Spinal cord (tissue), 10 donors: ENCODE results near the gene NAA38. TPM values are rescaled to one million over a fixed set of nuclear protein-coding genes. Genes with fewer than 3 reads are reported as not detected.

Experiments
- DNase-seq, 6 donors: peaks; one replicate each; pipeline versions ENCODE4 v3.0.0 to v3.0.0-alpha.2; 2013 to 2015; ENCODE audit warnings: low spot score in 6 of 6, low read depth in 4 of 6
- H3K27ac ChIP-seq: one replicate; pipeline ENCODE4 v1.5.1; 2013; ENCODE audit warnings: low read depth, low read length, control low read depth
- H3K27me3 ChIP-seq: one replicate; pipeline ENCODE4 v1.6.1; 2013; ENCODE audit warnings: low read length; ENCODE audit not compliant: control insufficient read depth, insufficient read depth
- H3K36me3 ChIP-seq: one replicate; pipeline ENCODE4 v1.6.1; 2013; ENCODE audit warnings: low read length; ENCODE audit not compliant: control insufficient read depth, insufficient read depth
- H3K4me1 ChIP-seq: one replicate; pipeline ENCODE4 v1.6.1; 2013; ENCODE audit warnings: low read length; ENCODE audit not compliant: control insufficient read depth, insufficient read depth
- H3K4me3 ChIP-seq: one replicate; pipeline ENCODE4 v1.5.1; 2013; ENCODE audit warnings: low read depth, low read length, control low read depth
- H3K9me3 ChIP-seq: one replicate; pipeline ENCODE4 v1.6.1; 2013; ENCODE audit warnings: low read length; ENCODE audit not compliant: control insufficient read depth, insufficient read depth
- WGBS: methylation state at CpG from one replicate; pipeline ENCODE4 v1.1.5; 2013; ENCODE audit warnings: missing lambda C conversion rate; ENCODE audit not compliant: insufficient coverage; 5-methylcytosine and 5-hydroxymethylcytosine counted together
- polyA plus RNA-seq, 2 donors: library from polyadenylated mRNA; unstranded; fragments of 120-200 nt; gene quantifications; one replicate each; pipeline ENCODE4 v1.2.1, GENCODE V29; 2013; ENCODE audit not compliant: insufficient read length in 2 of 2
- total RNA-seq, 2 donors: library from RNA; depleted of rRNA in 1 of 2; stranded (reverse); fragments of 120-200 nt in 1 of 2; fragments of >200 nt in 1 of 2; gene quantifications; one replicate each; pipeline versions ENCODE4 v1.2.3 to v1.2.4, GENCODE V29; 2013 to 2014
- donor health status: healthy.

The NAA38 gene
- total and polyA plus RNA-seq, 4 donors, result 46.4 to 167 (median 104) TPM

- no peaks in the 10 kb centered on the region for H3K9me3 ChIP-seq
- peaks cover 27% of the 10 kb centered on the region for H3K4me1 ChIP-seq
- H3K27ac ChIP-seq, result no peak overlapping the region
- no peaks in the 10 kb centered on the region for H3K36me3 ChIP-seq
- 75% methylated on average over 2 of the region's 7 CpGs for WGBS
- no peak for DNase-seq
- H3K27me3 ChIP-seq, result no peaks in the 10 kb centered on the region
- H3K4me3 ChIP-seq, result no peak overlapping the region
These were observed 26.1 kb downstream of the NAA38 start for GRCh38 chr17:7831233-7831632.

GRCh38 chr17:7830616-7831015 lies 26.7 kb downstream of the NAA38 start:
- Histone ChIP-seq H3K9me3 (no peaks in the 10 kb centered on the region), H3K27me3 (no peaks in the 10 kb centered on the region), H3K27ac (no peak overlapping the region), H3K4me1 (peaks cover 22% of the 10 kb centered on the region), H3K4me3 (no peak overlapping the region), H3K36me3 (no peaks in the 10 kb centered on the region)
- 83% methylated on average over 5 of the region's 8 CpGs for WGBS
- DNase-seq, result no peak

GRCh38 chr17:7825206-7825990 lies 32.0 kb downstream of the NAA38 start:
- DNase-seq, result peak in 2 of 6 donors; percentile 55 to 63
- Histone ChIP-seq H3K4me1 (no peaks in the 10 kb centered on the region), H3K27me3 (no peaks in the 10 kb centered on the region), H3K9me3 (no peaks in the 10 kb centered on the region), H3K36me3 (peaks cover 3% of the 10 kb centered on the region), H3K4me3 (no peak overlapping the region), H3K27ac (no peak overlapping the region)
- WGBS, result 44% methylated on average over 8 of the region's 12 CpGs

GRCh38 chr17:7824021-7824924 lies 33.1 kb downstream of the NAA38 start:
- WGBS, result 82% methylated on average over 9 of the region's 9 CpGs

GRCh38 chr17:7823581-7824001 lies 33.8 kb downstream of the NAA38 start:
- WGBS, result 76% methylated on average over 20 of the region's 20 CpGs
- peaks cover 5% of the 10 kb centered on the region for H3K36me3 ChIP-seq
- no peaks in the 10 kb centered on the region for H3K4me1 ChIP-seq
- H3K27ac ChIP-seq, result no peak overlapping the region
- H3K9me3 ChIP-seq, result no peaks in the 10 kb centered on the region
- no peaks in the 10 kb centered on the region for H3K27me3 ChIP-seq
- no peak for DNase-seq
- H3K4me3 ChIP-seq, result no peak overlapping the region

More at GRCh38 chr17:7824021-7824924, 33.1 kb downstream of the NAA38 start:
- DNase-seq, result no peak
- H3K27ac ChIP-seq, result no peak overlapping the region
- H3K9me3 ChIP-seq, result no peaks in the 10 kb centered on the region
- H3K4me1 ChIP-seq, result no peaks in the 10 kb centered on the region
- H3K4me3 ChIP-seq, result no peak overlapping the region
- H3K27me3 ChIP-seq, result no peaks in the 10 kb centered on the region
- H3K36me3 ChIP-seq, result peaks cover 3% of the 10 kb centered on the region

- DNase-seq, result no peak
- Histone ChIP-seq H3K4me1 (no peaks in the 10 kb centered on the region), H3K9me3 (no peaks in the 10 kb centered on the region)
These were observed 35.2 kb downstream of the NAA38 start for GRCh38 chr17:7822126-7822525.

GRCh38 chr17:7820231-7820630 lies 37.1 kb downstream of the NAA38 start:
- no peak overlapping the region for H3K4me3 ChIP-seq
- WGBS, result 75% methylated on average over 5 of the region's 5 CpGs
- H3K4me1 ChIP-seq, result no peaks in the 10 kb centered on the region
- H3K9me3 ChIP-seq, result no peaks in the 10 kb centered on the region
- H3K36me3 ChIP-seq, result peaks cover 6% of the 10 kb centered on the region
- no peaks in the 10 kb centered on the region for H3K27me3 ChIP-seq
- no peak overlapping the region for H3K27ac ChIP-seq
- DNase-seq, result no peak

More at GRCh38 chr17:7822126-7822525, 35.2 kb downstream of the NAA38 start:
- H3K36me3 ChIP-seq, result peaks cover 6% of the 10 kb centered on the region
- no peak overlapping the region for H3K4me3 ChIP-seq
- WGBS, result 70% methylated on average over 11 of the region's 14 CpGs
- no peaks in the 10 kb centered on the region for H3K27me3 ChIP-seq
- H3K27ac ChIP-seq, result no peak overlapping the region

- no peak overlapping the region for H3K4me3 ChIP-seq
These were observed 38.4 kb downstream of the NAA38 start for GRCh38 chr17:7818746-7819645.

GRCh38 chr17:7818026-7818425 lies 39.3 kb downstream of the NAA38 start:
- 73% methylated on average over 3 of the region's 10 CpGs for WGBS

More at GRCh38 chr17:7818746-7819645, 38.4 kb downstream of the NAA38 start:
- WGBS, result 81% methylated on average over 27 of the region's 27 CpGs
- Histone ChIP-seq H3K27ac (no peak overlapping the region), H3K27me3 (no peaks in the 10 kb centered on the region), H3K4me1 (no peaks in the 10 kb centered on the region), H3K36me3 (peaks cover 4% of the 10 kb centered on the region), H3K9me3 (no peaks in the 10 kb centered on the region)
- no peak for DNase-seq

More at GRCh38 chr17:7818026-7818425, 39.3 kb downstream of the NAA38 start:
- H3K4me3 ChIP-seq, result no peak overlapping the region
- DNase-seq, result no peak
- H3K27ac ChIP-seq, result no peak overlapping the region
- H3K4me1 ChIP-seq, result no peaks in the 10 kb centered on the region
- H3K27me3 ChIP-seq, result no peaks in the 10 kb centered on the region
- H3K9me3 ChIP-seq, result no peaks in the 10 kb centered on the region
- H3K36me3 ChIP-seq, result peaks cover 3% of the 10 kb centered on the region
